Fibroblast of lung (primary cell): ENCODE data around the gene INAFM1.

Experiments used
- CTCF ChIP-seq, 2 donors: IDR thresholded peaks in 1 of 2; conservative IDR thresholded peaks in 1 of 2; 1 replicate in 1 of 2; 2 replicates in 1 of 2; pipeline ENCODE4 v1.5.1; 2011 to 2012; ENCODE audit warnings: low read length in 2 of 2, control low read depth in 1 of 2, inconsistent platforms in 1 of 2, low read depth in 1 of 2, mild to moderate bottlenecking in 1 of 2
- EZH2 ChIP-seq: IDR thresholded peaks from 2 replicates; pipeline ENCODE4 v1.5.1; 2012; ENCODE audit warnings: low read length, control low read depth, mild to moderate bottlenecking; ENCODE audit errors: missing control alignments

GRCh38 chr19:47313754-47314295 is 39.1 kb downstream of the INAFM1 start:
- TF ChIP-seq CTCF (conservative IDR thresholded peaks at IDR 0.05 in 1 of 2, IDR thresholded peaks at IDR 0.05 in 1 of 2; ENCODE audit: low read depth in 1 of 2, low read length in 2 of 2) (no peak), EZH2 (no peak)
